ENCODE measurements around the gene SPATA13.

SPATA13 gene

GRCh38 chr13:24141333-24141910 is 19.1 kb upstream of the SPATA13 start:
- DNase-seq (ENCODE audit: low spot score): no peak

- DNase-seq (ENCODE audit: low spot score): no peak
Measured at GRCh38 chr13:24142453-24142852, 18.1 kb upstream of the SPATA13 start.

- DNase-seq (ENCODE audit: low spot score): peak; percentile 64
Measured at GRCh38 chr13:24142886-24143285, 17.6 kb upstream of the SPATA13 start.

GRCh38 chr13:24145240-24145639 is 15.3 kb upstream of the SPATA13 start:
- no peak for DNase-seq (ENCODE audit: low spot score)

- DNase-seq (ENCODE audit: low spot score): no peak
Measured at GRCh38 chr13:24145674-24146073, 14.8 kb upstream of the SPATA13 start.

- no peak for DNase-seq (ENCODE audit: low spot score)
Measured at GRCh38 chr13:24146961-24147569, 13.5 kb upstream of the SPATA13 start.

GRCh38 chr13:24147570-24147963 is 13.0 kb upstream of the SPATA13 start:
- no peak for DNase-seq (ENCODE audit: low spot score)

GRCh38 chr13:24148414-24149235 is 11.9 kb upstream of the SPATA13 start:
- peak; percentile 98 for DNase-seq (ENCODE audit: low spot score)

- DNase-seq (ENCODE audit: low spot score): no peak
Measured at GRCh38 chr13:24149246-24150032, 11.1 kb upstream of the SPATA13 start.

GRCh38 chr13:24150572-24150971 is 9.9 kb upstream of the SPATA13 start:
- DNase-seq (ENCODE audit: low spot score): no peak

- DNase-seq (ENCODE audit: low spot score): no peak
Measured at GRCh38 chr13:24151864-24152263, 8.7 kb upstream of the SPATA13 start.

GRCh38 chr13:24152292-24153214 is 8.0 kb upstream of the SPATA13 start:
- DNase-seq (ENCODE audit: low spot score): no peak

GRCh38 chr13:24153347-24153746 is 7.2 kb upstream of the SPATA13 start:
- no peak for DNase-seq (ENCODE audit: low spot score)

- DNase-seq (ENCODE audit: low spot score): no peak
Measured at GRCh38 chr13:24153979-24154701, 6.4 kb upstream of the SPATA13 start.

GRCh38 chr13:24159357-24159756 is 1.2 kb upstream of the SPATA13 start:
- DNase-seq (ENCODE audit: low spot score): no peak

GRCh38 chr13:24161010-24161775 is 673 bp downstream of the SPATA13 start:
- DNase-seq (ENCODE audit: low spot score): no peak

GRCh38 chr13:24161980-24162525 is 1.5 kb downstream of the SPATA13 start:
- no peak for DNase-seq (ENCODE audit: low spot score)

GRCh38 chr13:24162604-24163003 is 2.1 kb downstream of the SPATA13 start:
- DNase-seq (ENCODE audit: low spot score): no peak

- DNase-seq (ENCODE audit: low spot score): no peak
Measured at GRCh38 chr13:24165746-24166145, 5.2 kb downstream of the SPATA13 start.

GRCh38 chr13:24166561-24166960 is 6.0 kb downstream of the SPATA13 start:
- no peak for DNase-seq (ENCODE audit: low spot score)
